ENCODE data around the gene DDX19B. TPM values are rescaled to one million over a fixed set of nuclear protein-coding genes. Genes with fewer than 3 reads are reported as not detected.

Gene DDX19B
- total and polyA plus RNA-seq, 2 donors (not counting 1 experiment from before 2014, with no cell fraction given), result 33.0 to 35.8 TPM

DNA sequence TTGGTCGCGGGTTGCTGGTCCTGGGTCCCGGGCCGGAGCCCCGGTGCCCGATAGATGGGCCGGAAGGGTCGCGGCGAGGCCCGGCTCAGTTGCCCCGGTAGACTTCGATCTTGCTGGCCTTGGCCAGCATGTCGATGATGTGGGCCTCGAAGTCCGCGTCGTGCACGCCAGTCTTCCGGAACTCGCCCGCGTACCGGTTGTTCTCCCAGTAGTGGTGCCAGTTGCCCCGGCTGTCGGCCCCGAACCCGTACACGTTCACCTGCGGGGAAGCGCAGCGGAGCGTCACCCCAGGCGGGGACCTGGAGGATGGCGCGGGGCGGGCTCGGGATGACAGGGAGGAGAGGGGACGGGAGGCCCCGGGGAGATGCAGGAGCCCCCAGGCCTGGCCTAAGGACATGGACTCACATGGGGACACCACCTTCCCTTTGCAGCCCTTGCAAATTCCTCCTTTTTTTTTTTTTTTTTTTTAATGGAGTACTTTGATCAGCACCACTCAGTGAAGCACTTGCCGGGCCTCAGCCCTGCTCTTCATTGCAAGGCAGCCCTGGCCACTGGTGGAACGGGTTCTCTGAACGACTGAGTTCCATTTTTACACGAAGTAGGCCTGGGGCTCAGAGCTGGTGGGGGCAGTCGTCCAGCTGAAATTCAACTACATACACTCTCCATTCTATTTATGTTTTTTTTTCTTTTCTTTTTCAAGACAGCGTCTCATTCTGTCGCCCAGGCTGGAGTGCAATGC, 82.8 kb downstream of the DDX19B start:
- Histone ChIP-seq H4K20me1 (ENCODE audit: control insufficient read depth, insufficient read depth, low read length, poor library complexity, severe bottlenecking) (no peaks in the 10 kb centered on the region), H3K36me3 (replicated peaks in 1 of 2; ENCODE audit: control extremely low read depth in 1 of 2, control insufficient read depth in 1 of 2, extremely low read depth in 1 of 2, insufficient read depth in 2 of 2, low read length in 1 of 2) (peaks cover 2 to 8% of the 10 kb centered on the region in 2 experiments), H2AFZ (ENCODE audit: insufficient read depth, low read depth, low read length, poor library complexity, severe bottlenecking) (peak overlapping the region; percentile 94), H3K9ac (ENCODE audit: low read length) (peak overlapping the region; percentile 80), H3K9me3 (ENCODE audit: control extremely low read depth in 1 of 3, control insufficient read depth in 2 of 3, insufficient read depth in 1 of 3, low read length in 2 of 3) (peaks cover 0 to 3% (median 0%) of the 10 kb centered on the region in 3 donors), H3K79me2 (ENCODE audit: control insufficient read depth, insufficient read depth, low read length) (peaks cover 11% of the 10 kb centered on the region), H3K4me2 (replicated peaks; ENCODE audit: low read depth, low read length, poor library complexity, severe bottlenecking) (peak overlapping the region; percentile 98), H3K4me3 (ENCODE audit: control extremely low read depth in 1 of 5, extremely low read depth in 1 of 5, insufficient read depth in 1 of 5, low read depth in 2 of 5, low read length in 4 of 5) (peak overlapping the region in 4 of 5 experiments; percentile 74 to 89 (median 78)), H3K27me3 (replicated peaks in 1 of 4; ENCODE audit: control extremely low read depth in 1 of 4, control insufficient read depth in 3 of 4, insufficient read depth in 4 of 4, low read length in 3 of 4) (no peaks in the 10 kb centered on the region), H3K27ac (ENCODE audit: low read length in 2 of 2) (peak overlapping the region in 1 of 2 donors; percentile 81), H3K4me1 (ENCODE audit: control insufficient read depth in 2 of 2, insufficient read depth in 2 of 2, low read length in 2 of 2) (peaks cover 18 to 25% of the 10 kb centered on the region in 2 donors)
- ATAC-seq (ENCODE audit: low read depth) (no peak), DNase-seq (no peak)
- POLR2A ChIA-PET, result interaction anchor here (0.8 to 2.8 kb wide), 12 partner anchors 13 to 141 kb away, joined by 3 to 25 read pairs (median 5); partner anchors contain the start of genes COG4, DDX19A, FCSK and ST3GAL2
- intact Hi-C loops (cut with micrococcal nuclease), result loop anchor here (1.0 kb wide), 6 partner anchors 23 to 142 kb away; partner anchors contain the start of genes COG4, DDX19A, FCSK and SF3B3
- no peak for TF ChIP-seq EZH2 (IDR thresholded peaks at IDR 0.05; ENCODE audit: borderline replicate concordance, insufficient read depth, low read depth, low read length, poor library complexity, severe bottlenecking)
- TF ChIP-seq, protein P1, sequence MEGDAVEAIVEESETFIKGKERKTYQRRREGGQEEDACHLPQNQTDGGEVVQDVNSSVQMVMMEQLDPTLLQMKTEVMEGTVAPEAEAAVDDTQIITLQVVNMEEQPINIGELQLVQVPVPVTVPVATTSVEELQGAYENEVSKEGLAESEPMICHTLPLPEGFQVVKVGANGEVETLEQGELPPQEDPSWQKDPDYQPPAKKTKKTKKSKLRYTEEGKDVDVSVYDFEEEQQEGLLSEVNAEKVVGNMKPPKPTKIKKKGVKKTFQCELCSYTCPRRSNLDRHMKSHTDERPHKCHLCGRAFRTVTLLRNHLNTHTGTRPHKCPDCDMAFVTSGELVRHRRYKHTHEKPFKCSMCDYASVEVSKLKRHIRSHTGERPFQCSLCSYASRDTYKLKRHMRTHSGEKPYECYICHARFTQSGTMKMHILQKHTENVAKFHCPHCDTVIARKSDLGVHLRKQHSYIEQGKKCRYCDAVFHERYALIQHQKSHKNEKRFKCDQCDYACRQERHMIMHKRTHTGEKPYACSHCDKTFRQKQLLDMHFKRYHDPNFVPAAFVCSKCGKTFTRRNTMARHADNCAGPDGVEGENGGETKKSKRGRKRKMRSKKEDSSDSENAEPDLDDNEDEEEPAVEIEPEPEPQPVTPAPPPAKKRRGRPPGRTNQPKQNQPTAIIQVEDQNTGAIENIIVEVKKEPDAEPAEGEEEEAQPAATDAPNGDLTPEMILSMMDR (IDR thresholded peaks at IDR 0.05), result no peak
- Mint-ChIP-seq H3K4me3 (peak overlapping the region; percentile 97), H3K27me3 (no peaks in the 10 kb centered on the region), H3K4me1 (peaks cover 8% of the 10 kb centered on the region), H3K9me3 (ENCODE audit: insufficient read depth) (no peaks in the 10 kb centered on the region), H3K27ac (peak overlapping the region; percentile 95)
- CTCF ChIA-PET, result interaction anchor here (0.7 to 2.9 kb wide), 10 partner anchors 9 to 141 kb away, joined by 3 to 28 read pairs (median 6); partner anchors contain the start of genes COG4, FCSK, SF3B3 and ST3GAL2
- 12% methylated on average over 44 of the region's 47 CpGs for WGBS (ENCODE audit: insufficient coverage)
